ENCODE results near the gene PINLYP.

DNA sequence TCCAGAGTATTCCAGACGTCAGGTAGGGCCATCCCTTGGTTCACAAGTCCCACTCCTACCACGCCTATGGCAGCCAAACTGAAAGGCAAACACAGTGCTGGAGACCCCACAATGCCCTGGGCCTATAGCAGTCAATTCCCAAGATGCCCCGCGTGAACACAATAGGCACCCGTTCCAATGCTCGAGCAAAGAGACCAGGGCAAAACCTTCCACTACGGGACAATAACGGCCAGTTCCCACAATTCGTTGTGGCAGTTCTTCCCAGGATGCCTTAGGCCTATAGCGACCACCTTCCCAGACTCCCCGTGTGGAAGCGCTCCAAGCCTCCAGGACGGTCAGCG lies 43.3 kb downstream of the PINLYP start:
- no peak for TF ChIP-seq ZFP36 (IDR thresholded peaks at IDR 0.05; ENCODE audit: borderline replicate concordance, partially characterized antibody)
- no peak for TF ChIP-seq KDM1A (IDR thresholded peaks at IDR 0.05; ENCODE audit: low read depth)

Data from A549 (cell line).